DMS114 treated with DMSO at 0.1 percent for 48 hours (cell line): Measurements from ENCODE around the gene RPL18.
"Not testable (repeated sequence)": the region's sequence is repeated elsewhere in the genome, so short reads cannot be mapped to it uniquely, and the experiment has no call there.

Experiments
- DNase-seq: peaks from one replicate; lab custom pipeline; 2025; ENCODE audit not compliant: unreplicated experiment; lab: John Stamatoyannopoulos, UW

RPL18 gene

DNA sequence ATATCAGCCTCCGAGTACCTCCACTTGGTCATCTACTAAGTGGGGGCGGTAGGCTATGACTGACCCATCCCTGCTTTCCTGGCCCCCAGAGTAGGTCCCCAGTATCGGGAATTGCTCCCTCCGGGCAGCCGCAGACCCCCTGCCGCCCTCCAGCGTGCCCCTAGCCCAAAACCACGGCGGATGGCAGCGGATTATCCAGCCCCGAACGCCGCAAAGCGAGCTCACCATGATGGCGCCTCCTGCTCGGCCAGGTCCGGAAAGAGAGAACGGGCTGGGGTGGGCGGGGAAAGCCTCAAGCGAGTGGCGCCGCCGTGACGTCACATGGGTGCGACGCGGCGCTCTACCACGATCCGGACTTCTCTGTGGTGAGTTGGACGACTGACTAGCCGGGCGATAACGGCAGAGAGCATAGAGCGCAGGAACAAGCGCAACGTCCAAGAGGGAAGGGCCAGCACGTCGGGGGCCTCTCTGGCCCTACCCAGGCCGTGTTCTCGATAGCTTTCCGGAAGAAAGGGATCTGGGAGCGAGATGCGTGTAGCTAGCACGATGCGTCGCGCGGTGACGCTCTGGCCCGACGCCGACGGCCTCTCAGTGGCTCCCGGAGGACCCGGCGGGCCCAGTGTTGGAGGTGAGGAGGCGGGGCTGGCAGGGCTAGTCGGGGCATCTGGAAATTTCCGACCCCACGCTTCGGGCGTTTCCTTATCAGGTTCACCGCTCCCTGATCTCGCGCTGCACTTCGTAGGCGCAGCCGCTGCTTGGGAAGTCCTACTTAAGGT lies at the start of gene RPL18, which contains the start of gene SPHK2:
Gene RPL18, minus strand, starts transcription at position 263 of the 776 bp plus-strand sequence. Its CDS starts 35 bp downstream, at position 228.
Gene SPHK2, plus strand, starts transcription at position 591 of the 776 bp plus-strand sequence. CDS start 1,009 bp downstream, outside the sequence.
- peak; percentile 93 for DNase-seq

GRCh38 chr19:48668761-48669160 lies 49.8 kb upstream of the RPL18 start:
- no peak for DNase-seq

GRCh38 chr19:48668332-48668731 lies 49.4 kb upstream of the RPL18 start:
- no peak for DNase-seq

GRCh38 chr19:48665786-48666185 lies 46.8 kb upstream of the RPL18 start:
- no peak for DNase-seq

DNA sequence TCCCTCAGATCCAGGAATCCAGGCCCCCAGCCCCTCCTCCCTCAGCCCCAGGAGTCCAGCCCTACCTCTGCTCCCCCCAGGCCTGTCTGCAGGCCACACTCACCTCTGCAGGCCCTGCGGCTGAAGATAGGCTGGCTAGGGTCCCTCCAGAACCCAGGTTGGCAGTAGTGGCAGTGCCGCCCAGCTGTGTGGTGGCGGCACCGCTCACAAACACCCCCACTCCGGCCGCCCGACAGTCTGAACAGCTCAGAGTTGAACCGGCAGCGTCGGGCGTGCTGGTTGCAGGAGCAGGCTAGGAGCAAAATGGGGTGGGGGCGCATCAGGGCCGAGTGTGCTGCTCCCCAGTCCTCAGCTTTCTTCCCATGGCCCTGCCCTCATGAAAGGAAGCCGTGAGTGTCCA lies 45.5 kb upstream of the RPL18 start:
- no peak for DNase-seq

DNA sequence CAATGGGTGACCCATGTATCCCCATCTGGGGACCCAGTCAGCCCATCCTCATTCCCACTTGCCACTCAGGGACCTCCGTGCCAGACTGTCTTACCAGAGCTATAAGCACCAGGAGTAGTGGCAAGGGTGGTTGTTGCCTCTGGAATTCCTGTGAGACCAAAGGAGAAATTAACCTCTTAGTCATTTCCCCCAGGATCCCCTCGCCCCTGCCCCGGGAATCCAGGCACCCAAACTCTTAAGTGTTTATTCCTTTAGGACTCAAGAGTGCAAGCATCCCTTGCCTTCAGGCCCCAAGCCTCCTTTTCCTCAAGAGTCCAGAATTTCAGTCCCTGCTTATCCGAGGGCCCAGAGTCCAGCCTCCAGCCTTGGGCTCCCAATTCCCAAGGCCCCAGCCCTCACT lies 44.7 kb upstream of the RPL18 start:
- no peak for DNase-seq

DNA sequence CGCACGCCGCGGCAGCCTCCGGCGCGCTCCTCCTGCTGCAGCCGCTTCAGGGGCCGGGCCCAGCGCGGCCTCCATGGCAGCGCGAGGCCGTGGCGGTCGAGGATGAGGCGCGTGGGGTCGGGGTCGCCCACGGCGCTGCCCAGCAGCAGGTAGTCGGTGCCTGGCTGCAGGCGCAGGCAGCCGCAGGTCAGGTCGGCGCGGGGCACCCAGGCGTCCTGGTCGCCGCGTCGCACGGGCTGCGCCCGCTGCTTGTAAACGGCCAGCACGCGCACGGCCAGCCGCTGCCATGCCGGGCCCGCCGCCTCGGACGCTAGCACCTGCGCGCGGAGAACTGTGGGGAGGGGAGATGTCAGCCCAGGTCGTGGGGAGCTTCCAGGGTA lies 42.7 kb upstream of the RPL18 start:
- no peak for DNase-seq

DNA sequence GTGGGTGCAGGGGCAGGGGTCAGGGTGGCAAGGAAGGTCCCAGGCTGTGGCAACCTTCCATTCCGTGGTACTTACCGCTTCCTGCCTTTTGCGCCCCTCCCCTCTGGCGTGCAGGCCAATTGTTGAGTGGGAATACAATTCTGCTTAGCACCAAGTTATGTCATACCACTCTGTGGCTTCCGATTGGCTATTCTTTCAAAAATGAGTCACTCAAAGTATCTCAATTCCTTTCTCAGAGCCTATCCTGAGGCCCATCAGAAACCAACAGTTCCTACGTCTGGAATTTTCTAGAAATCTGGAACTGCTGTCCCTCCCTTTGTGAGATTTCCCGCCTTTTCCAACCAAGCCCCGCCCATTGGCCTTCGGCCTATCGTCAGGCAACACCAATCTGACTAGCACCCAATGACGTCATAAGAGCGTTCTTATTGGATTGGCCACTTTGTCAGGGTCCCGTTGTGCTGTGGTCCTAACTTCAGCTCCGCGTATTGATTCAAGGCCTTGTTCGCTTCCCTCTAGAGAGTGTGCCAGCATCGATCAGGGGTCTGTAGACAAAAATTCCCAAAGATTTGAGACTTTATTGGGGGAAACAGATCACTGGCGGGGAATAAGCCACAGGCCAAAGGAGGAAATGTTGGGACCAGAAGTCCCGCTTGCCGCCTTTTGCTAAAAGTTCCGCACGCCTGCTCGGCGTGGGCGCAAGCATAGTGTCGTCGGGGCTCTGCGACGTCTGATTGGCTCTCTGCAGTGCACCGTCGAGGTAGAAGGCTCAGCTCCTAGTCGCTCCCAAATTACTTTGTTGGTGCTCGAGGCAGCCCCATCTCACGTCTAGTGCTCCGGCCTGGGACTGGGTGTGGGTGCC lies 42.1 kb upstream of the RPL18 start:
- DNase-seq, result peak; percentile 73

DNA sequence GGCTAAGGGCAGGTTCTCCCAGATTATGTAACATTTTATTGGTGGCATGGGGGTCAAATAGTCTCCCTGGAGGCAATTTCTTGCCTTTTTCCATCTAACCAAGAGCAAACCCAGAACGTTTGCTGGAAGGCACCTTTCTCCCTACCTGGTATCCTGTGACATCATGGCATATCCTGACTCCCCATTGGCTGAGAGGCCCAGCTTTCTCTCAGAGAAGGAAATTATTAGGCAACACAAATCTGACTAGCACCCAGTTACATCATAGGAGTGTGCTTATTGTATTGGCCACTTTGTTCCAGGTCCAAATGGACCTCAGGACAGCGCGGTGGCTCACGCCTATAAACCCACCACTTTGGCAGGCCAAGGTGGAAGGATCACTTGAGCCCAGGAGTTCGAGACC lies 40.8 kb upstream of the RPL18 start:
- peak; percentile 8 for DNase-seq

- DNase-seq, result no peak
Measured at GRCh38 chr19:48658483-48658882, 39.5 kb upstream of the RPL18 start.

GRCh38 chr19:48657828-48658227 lies 38.9 kb upstream of the RPL18 start:
- DNase-seq, result not testable (repeated sequence)

GRCh38 chr19:48656840-48657474 lies 38.0 kb upstream of the RPL18 start:
- no peak for DNase-seq

GRCh38 chr19:48654299-48655059 lies 35.5 kb upstream of the RPL18 start:
- no peak for DNase-seq

GRCh38 chr19:48651683-48652048 lies 32.7 kb upstream of the RPL18 start:
- DNase-seq, result no peak

GRCh38 chr19:48650974-48651682 lies 32.1 kb upstream of the RPL18 start:
- DNase-seq, result no peak

- DNase-seq, result no peak
Measured at GRCh38 chr19:48648134-48648533, 29.2 kb upstream of the RPL18 start.

DNA sequence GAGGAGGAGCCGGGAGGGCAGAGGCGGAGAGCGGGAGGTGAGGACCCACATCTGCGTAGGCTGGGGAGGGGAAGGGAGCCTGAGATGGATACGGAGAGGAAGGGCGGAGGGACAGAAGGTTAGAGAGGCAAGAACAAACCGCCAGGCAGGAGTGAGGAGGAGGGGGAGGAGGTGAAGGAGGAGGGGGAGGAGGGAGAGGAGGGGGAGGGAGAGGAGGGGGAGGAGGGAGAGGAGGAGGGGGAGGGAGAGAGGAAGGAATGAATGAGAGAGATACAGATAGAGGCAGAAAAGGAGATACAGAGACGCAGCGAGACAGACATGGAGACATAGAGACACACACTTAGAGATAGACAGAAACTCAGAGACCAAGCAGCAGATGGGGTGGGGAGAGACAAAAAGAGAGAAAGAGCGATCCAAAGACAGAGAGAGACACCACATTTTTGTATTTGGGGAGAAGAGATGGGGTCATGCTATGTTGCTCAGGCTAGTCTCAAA lies 27.8 kb upstream of the RPL18 start:
- no peak for DNase-seq

- DNase-seq, result peak; percentile 59
Measured at GRCh38 chr19:48646001-48646721, 27.2 kb upstream of the RPL18 start, which contains the start of gene CA11. TSS of gene CA11 (minus strand) at chr19:48646187. CDS start at chr19:48645632, 555 bp downstream.

DNA sequence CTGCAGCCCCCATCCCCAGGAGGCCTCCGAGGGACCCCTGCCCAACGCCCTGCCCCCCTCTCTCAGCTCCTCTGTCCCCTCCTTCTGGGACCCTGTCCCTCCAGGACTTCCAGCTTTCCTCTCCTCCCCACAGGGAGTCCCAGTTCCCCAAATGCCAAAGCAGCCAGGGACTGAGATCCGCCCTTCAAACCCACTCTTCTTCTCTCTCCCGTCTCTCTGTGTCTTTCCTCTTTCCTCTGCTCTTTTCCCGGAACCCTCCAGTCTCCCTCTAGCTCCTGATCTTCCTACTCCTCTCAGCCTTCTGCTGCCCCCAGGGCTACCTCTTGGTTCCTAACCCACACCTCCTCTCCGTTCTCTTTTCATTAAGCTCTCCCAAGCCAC lies 26.6 kb upstream of the RPL18 start:
- no peak for DNase-seq
